Peyer's patch (tissue), 4 donors: Measurements from ENCODE around the gene BROX. TPM values are rescaled to one million over a fixed set of nuclear protein-coding genes. Genes with fewer than 3 reads are reported as not detected.

Source experiments
- DNase-seq, 3 donors: peaks; one replicate each; pipeline ENCODE4 v3.0.0-alpha.2; 2017 to 2019
- H3K27ac ChIP-seq, 4 donors: fragments of 200-600 bp; sonication (generic); one replicate each; pipeline ENCODE4 v1.5.1; 2016 to 2019
- H3K27me3 ChIP-seq, 2 donors: fragments of 200-600 bp; sonication (generic); one replicate each; pipeline ENCODE4 v1.5.1; 2019
- H3K36me3 ChIP-seq, 3 donors: fragments of 200-600 bp; sonication (generic); one replicate each; pipeline ENCODE4 v1.5.1; 2016 to 2019
- H3K4me1 ChIP-seq, 4 donors: fragments of 200-600 bp; sonication (generic); one replicate each; pipeline ENCODE4 v1.5.1; 2016 to 2019
- H3K4me3 ChIP-seq, 4 donors: fragments of 200-600 bp; sonication (generic); 1 replicate in 3 of 4; 2 replicates in 1 of 4; pipeline ENCODE4 v1.5.1; 2016 to 2019; ENCODE audit warnings: mild to moderate bottlenecking in 1 of 4
- H3K9me3 ChIP-seq, 4 donors: fragments of 200-600 bp; sonication (generic); one replicate each; pipeline ENCODE4 v1.5.1; 2016 to 2019; ENCODE audit warnings: mild to moderate bottlenecking in 1 of 4
- POLR2A ChIP-seq, 2 donors: fragments of 450-650 bp; IDR thresholded peaks; one replicate each; pipeline ENCODE4 v1.5.1; 2017; ENCODE audit warnings: antibody characterized with exemption in 2 of 2, mild to moderate bottlenecking in 2 of 2, moderate library complexity in 2 of 2
- total RNA-seq, 4 donors: library from RNA; depleted of rRNA; stranded (reverse); fragments of >200 nt; gene quantifications; one replicate each; pipeline ENCODE4 v1.1.0, GENCODE V29; 2016
- TF ChIP-seq, protein P1 (sequence below), 6 experiments: fragments of 450-650 bp in 4 of 6; fragments of 200-600 bp in 2 of 6; sonication (generic) in 1 of 6; IDR thresholded peaks; one replicate each; pipeline ENCODE4 v1.5.1; 2017 to 2019; ENCODE audit warnings: antibody characterized with exemption in 6 of 6, mild to moderate bottlenecking in 3 of 6, moderate library complexity in 1 of 6

BROX gene
- total RNA-seq, 4 donors from 2014 or later, result 37.7 to 57.4 (median 43.9) TPM

DNA sequence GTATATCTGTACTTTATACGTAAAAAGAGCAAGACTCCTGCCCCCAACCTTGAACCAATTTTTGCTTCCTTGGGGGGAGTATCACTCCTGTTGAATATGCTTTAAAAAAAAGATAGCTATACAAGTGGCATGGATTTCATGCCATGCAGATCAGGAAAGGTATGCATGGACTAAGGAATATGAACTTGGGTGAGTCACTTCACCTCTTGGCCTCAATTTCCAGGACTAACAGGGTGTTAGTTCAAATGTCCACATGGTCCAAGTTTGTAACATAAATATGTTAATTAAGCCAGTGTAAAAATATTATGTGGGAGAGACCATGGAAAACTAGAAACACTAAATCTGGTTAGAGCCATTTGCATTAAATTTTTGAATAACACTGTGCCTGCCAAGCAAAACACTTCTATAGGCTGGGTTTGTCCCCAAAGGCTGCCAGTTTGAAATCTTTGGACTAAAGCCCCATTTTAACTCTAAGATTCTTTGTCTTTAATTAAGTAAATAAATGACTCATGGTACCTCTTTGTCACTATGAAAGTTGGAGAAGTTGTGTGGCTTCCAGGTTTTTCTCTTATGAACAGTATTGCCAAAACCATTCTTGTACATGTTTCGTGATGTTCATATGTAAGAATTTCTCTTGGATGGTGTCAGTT, 57.7 kb downstream of the BROX start:
- Histone ChIP-seq H3K9me3 (peaks cover 0 to 6% (median 2%) of the 10 kb centered on the region in 4 donors), H3K4me1 (peaks cover 0 to 3% (median 0%) of the 10 kb centered on the region in 4 donors), H3K4me3 (no peak overlapping the region), H3K27ac (peak overlapping the region in 1 of 4 donors; percentile 83), H3K36me3 (no peaks in the 10 kb centered on the region), H3K27me3 (no peaks in the 10 kb centered on the region)
- no peak for TF ChIP-seq POLR2A (IDR thresholded peaks at IDR 0.05)
- TF ChIP-seq, protein P1, sequence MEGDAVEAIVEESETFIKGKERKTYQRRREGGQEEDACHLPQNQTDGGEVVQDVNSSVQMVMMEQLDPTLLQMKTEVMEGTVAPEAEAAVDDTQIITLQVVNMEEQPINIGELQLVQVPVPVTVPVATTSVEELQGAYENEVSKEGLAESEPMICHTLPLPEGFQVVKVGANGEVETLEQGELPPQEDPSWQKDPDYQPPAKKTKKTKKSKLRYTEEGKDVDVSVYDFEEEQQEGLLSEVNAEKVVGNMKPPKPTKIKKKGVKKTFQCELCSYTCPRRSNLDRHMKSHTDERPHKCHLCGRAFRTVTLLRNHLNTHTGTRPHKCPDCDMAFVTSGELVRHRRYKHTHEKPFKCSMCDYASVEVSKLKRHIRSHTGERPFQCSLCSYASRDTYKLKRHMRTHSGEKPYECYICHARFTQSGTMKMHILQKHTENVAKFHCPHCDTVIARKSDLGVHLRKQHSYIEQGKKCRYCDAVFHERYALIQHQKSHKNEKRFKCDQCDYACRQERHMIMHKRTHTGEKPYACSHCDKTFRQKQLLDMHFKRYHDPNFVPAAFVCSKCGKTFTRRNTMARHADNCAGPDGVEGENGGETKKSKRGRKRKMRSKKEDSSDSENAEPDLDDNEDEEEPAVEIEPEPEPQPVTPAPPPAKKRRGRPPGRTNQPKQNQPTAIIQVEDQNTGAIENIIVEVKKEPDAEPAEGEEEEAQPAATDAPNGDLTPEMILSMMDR (IDR thresholded peaks at IDR 0.05), result no peak
- DNase-seq, result no peak

DNA sequence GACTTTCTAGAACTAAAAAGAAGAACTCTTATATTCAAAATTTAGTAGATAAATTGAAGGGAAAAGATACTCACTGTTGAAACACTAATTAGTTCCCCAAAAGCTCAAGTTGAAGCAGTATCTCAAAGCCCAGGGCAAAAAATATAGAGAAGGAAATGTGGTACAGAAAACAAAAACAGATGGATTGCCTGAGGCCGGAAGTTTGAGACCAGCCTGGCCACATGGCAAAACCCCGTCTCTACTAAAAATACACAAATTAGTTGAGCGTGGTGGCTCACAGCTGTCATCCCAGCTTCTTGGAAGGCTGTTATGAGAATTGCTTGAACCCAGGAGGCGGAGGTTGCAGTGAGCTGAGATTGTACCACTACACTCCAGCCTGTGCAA, 60.6 kb downstream of the BROX start:
- no peaks in the 10 kb centered on the region for H3K27me3 ChIP-seq
- peaks cover 0 to 6% (median 2%) of the 10 kb centered on the region in 4 donors for H3K9me3 ChIP-seq
- DNase-seq, result peak in 2 of 3 donors; percentile 62 to 78
- H3K4me3 ChIP-seq, result peak overlapping the region in 2 of 4 donors; percentile 16 to 28
- TF ChIP-seq, protein P1 (IDR thresholded peaks at IDR 0.05), result no peak
- TF ChIP-seq POLR2A (IDR thresholded peaks at IDR 0.05), result no peak
- peak overlapping the region in 3 of 4 donors; percentile 28 to 83 (median 70) for H3K27ac ChIP-seq
- peaks cover 0 to 3% (median 0%) of the 10 kb centered on the region in 4 donors for H3K4me1 ChIP-seq
- H3K36me3 ChIP-seq, result no peaks in the 10 kb centered on the region

DNA sequence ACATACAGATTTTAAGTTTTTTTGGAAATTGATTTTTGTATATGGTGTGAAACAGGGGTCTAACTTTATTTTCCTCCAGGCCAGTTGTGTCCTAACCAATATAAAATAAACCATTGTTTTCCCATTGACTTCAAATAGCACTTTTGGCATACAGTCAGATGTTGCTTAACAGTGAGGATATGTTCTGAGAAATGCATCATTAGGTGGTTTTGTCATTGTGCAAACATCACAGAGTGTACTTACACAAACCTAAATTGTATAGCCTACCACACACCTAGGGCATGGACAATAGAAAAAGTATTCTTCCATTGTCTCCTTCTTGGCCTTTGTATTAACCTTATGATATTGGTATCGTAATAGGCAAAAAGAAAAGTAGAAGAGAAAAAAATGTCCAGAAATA, 65.1 kb downstream of the BROX start:
- H3K36me3 ChIP-seq, result no peaks in the 10 kb centered on the region
- no peak for TF ChIP-seq POLR2A (IDR thresholded peaks at IDR 0.05)
- TF ChIP-seq, protein P1 (IDR thresholded peaks at IDR 0.05), result no peak
- no peaks in the 10 kb centered on the region for H3K27me3 ChIP-seq
- DNase-seq, result no peak
- H3K9me3 ChIP-seq, result no peaks in the 10 kb centered on the region
- H3K4me1 ChIP-seq, result no peaks in the 10 kb centered on the region
- H3K4me3 ChIP-seq, result no peak overlapping the region
- H3K27ac ChIP-seq, result no peak overlapping the region

DNA sequence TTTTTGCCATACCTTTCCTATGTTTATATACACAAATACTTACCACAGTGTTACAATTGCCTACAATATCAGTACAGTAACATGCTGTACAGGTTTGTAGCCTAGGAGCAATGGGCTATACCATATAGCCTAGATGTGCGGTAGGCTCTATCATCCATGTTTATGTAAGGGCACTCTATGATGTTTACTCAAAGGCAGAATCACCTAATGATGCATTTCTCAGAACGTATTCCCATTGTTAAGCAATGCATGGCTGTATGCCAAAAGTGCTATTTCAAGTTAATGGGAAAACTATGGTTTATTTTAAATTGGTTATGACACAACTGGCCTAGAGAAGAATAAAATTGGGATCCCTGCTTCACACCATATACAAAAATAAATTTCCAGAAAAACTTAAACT, 65.6 kb downstream of the BROX start:
- Histone ChIP-seq H3K27me3 (no peaks in the 10 kb centered on the region), H3K4me1 (no peaks in the 10 kb centered on the region), H3K9me3 (no peaks in the 10 kb centered on the region), H3K27ac (no peak overlapping the region), H3K36me3 (no peaks in the 10 kb centered on the region), H3K4me3 (no peak overlapping the region)
- no peak for TF ChIP-seq POLR2A (IDR thresholded peaks at IDR 0.05)
- TF ChIP-seq, protein P1 (IDR thresholded peaks at IDR 0.05), result no peak
- DNase-seq, result no peak

DNA sequence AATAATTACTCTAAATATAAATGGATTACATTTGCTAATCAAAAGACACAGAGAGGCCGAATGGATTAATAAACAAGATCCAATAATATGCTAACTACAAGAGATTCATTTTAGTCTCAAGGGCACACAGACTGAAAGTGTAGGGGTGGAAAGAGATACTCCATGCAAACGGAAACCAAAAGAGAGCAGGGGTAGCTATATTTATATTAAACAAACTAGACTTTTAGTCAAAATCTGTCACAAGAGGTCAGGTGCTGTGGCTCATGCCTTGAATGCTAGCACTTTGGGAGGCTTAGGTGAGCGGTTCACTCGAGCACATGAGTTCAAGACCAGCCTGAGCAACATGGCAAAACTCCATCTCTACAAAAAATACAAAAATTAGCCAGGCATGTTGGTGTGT, 68.9 kb downstream of the BROX start:
- TF ChIP-seq POLR2A (IDR thresholded peaks at IDR 0.05), result no peak
- TF ChIP-seq, protein P1 (IDR thresholded peaks at IDR 0.05), result no peak

More for the DNA sequence above, 68.9 kb downstream of the BROX start:
- no peaks in the 10 kb centered on the region for H3K36me3 ChIP-seq
- H3K27me3 ChIP-seq, result no peaks in the 10 kb centered on the region
- no peaks in the 10 kb centered on the region for H3K9me3 ChIP-seq
- H3K4me1 ChIP-seq, result no peaks in the 10 kb centered on the region
- no peak overlapping the region for H3K4me3 ChIP-seq
- no peak overlapping the region for H3K27ac ChIP-seq
- no peak for DNase-seq
